B cell (primary cell): ENCODE measurements around the gene BNIP2. TPM values are rescaled to one million over a fixed set of nuclear protein-coding genes. Genes with fewer than 3 reads are reported as not detected.

Source experiments
- ATAC-seq: fragments of 200-7000 bp; cut with Tn5 transposase; one replicate; pipeline ENCODE4 v1.10.0; 2021; ENCODE audit warnings: low read depth, mild to moderate bottlenecking, moderate number of reproducible peaks, moderate library complexity
- CTCF ChIA-PET: fragments of 350-600 bp; sonication (Branson Sonifier 250); formaldehyde crosslinking; loops from one replicate; lab custom pipeline; 2021; ENCODE audit warnings: antibody characterized with exemption, inconsistent platforms; lab: Charles Lee
- POLR2A ChIA-PET: fragments of 350-600 bp; sonication (Branson Sonifier 250); formaldehyde crosslinking; loops from one replicate; lab custom pipeline; 2021; ENCODE audit warnings: antibody characterized with exemption; lab: Charles Lee
- DNase-seq: peaks from one replicate; pipeline ENCODE4 v3.0.0; 2013
- H2AFZ ChIP-seq: 2 replicates; pipeline ENCODE4 v1.6.1; 2012; ENCODE audit warnings: mild to moderate bottlenecking, low read depth, low read length; ENCODE audit not compliant: insufficient read depth, poor library complexity, severe bottlenecking
- H3K27ac ChIP-seq, 2 donors: 1 replicate in 1 of 2; 2 replicates in 1 of 2; pipeline ENCODE4 v1.5.1; 2012 to 2013; ENCODE audit warnings: low read length in 2 of 2, mild to moderate bottlenecking in 2 of 2, moderate library complexity in 1 of 2
- H3K27me3 ChIP-seq, 4 experiments: fragments of 200-600 bp in 1 of 4; sonication (generic) in 1 of 4; replicated peaks in 1 of 4; 1 replicate in 2 of 4; 2 replicates in 2 of 4; pipeline versions ENCODE4 v1.6.1 to v1.7.0; 2013 to 2016; ENCODE audit warnings: low read length in 3 of 4, mild to moderate bottlenecking in 2 of 4, mixed read lengths in 1 of 4, moderate library complexity in 1 of 4; ENCODE audit not compliant: insufficient read depth in 4 of 4, control insufficient read depth in 3 of 4; ENCODE audit errors: control extremely low read depth in 1 of 4
- H3K36me3 ChIP-seq, 2 experiments: replicated peaks in 1 of 2; 1 replicate in 1 of 2; 2 replicates in 1 of 2; pipeline versions ENCODE4 v1.6.1 to v1.7.1; 2013; ENCODE audit warnings: low read length in 1 of 2; ENCODE audit not compliant: insufficient read depth in 2 of 2, control insufficient read depth in 1 of 2; ENCODE audit errors: control extremely low read depth in 1 of 2, extremely low read depth in 1 of 2
- H3K4me1 ChIP-seq, 2 donors: fragments of 200-600 bp in 1 of 2; sonication (generic) in 1 of 2; 1 replicate in 1 of 2; 2 replicates in 1 of 2; pipeline versions ENCODE4 v1.5.1 to v1.6.1; 2013 to 2017; ENCODE audit warnings: low read length in 2 of 2; ENCODE audit not compliant: control insufficient read depth in 2 of 2, insufficient read depth in 2 of 2
- H3K4me2 ChIP-seq: replicated peaks from 2 replicates; pipeline ENCODE3; 2012; ENCODE audit warnings: mild to moderate bottlenecking, low read depth, low read length; ENCODE audit not compliant: poor library complexity, severe bottlenecking
- H3K4me3 ChIP-seq, 5 experiments: fragments of 200-600 bp in 1 of 5; sonication (generic) in 1 of 5; 1 replicate in 3 of 5; 2 replicates in 2 of 5; pipeline versions ENCODE4 v1.5.1 to v1.7.0; 2011 to 2016; ENCODE audit warnings: low read length in 4 of 5, mild to moderate bottlenecking in 4 of 5, low read depth in 2 of 5, control low read depth in 1 of 5, moderate library complexity in 1 of 5; ENCODE audit not compliant: insufficient read depth in 1 of 5; ENCODE audit errors: control extremely low read depth in 1 of 5, extremely low read depth in 1 of 5
- H3K79me2 ChIP-seq: fragments of 200-600 bp; sonication (generic); one replicate; pipeline ENCODE4 v1.6.0; 2016; ENCODE audit warnings: low read length; ENCODE audit not compliant: control insufficient read depth, insufficient read depth
- H3K9ac ChIP-seq: fragments of 200-600 bp; sonication (generic); 2 replicates; pipeline ENCODE4 v1.6.1; 2017; ENCODE audit warnings: mild to moderate bottlenecking, low read length, moderate library complexity
- H3K9me3 ChIP-seq, 3 donors: one replicate each; pipeline versions ENCODE4 v1.6.1 to v1.7.1; 2013; ENCODE audit warnings: low read length in 2 of 3; ENCODE audit not compliant: control insufficient read depth in 2 of 3, insufficient read depth in 1 of 3; ENCODE audit errors: control extremely low read depth in 1 of 3
- H4K20me1 ChIP-seq: 2 replicates; pipeline ENCODE4 v1.6.0; 2012; ENCODE audit warnings: mild to moderate bottlenecking, low read length; ENCODE audit not compliant: insufficient read depth, control insufficient read depth, poor library complexity, severe bottlenecking
- H3K27ac Mint-ChIP-seq: one replicate; pipeline ENCODE4 v1.8.0; 2021; ENCODE audit warnings: mixed read lengths
- H3K27me3 Mint-ChIP-seq: one replicate; pipeline ENCODE4 v1.8.0; 2021; ENCODE audit warnings: mixed read lengths
- H3K4me1 Mint-ChIP-seq: one replicate; pipeline ENCODE4 v1.8.0; 2021; ENCODE audit warnings: mixed read lengths
- H3K4me3 Mint-ChIP-seq: one replicate; pipeline ENCODE4 v1.8.0; 2021; ENCODE audit warnings: mixed read lengths
- H3K9me3 Mint-ChIP-seq: one replicate; pipeline ENCODE4 v1.8.0; 2022; ENCODE audit warnings: mixed read lengths; ENCODE audit not compliant: insufficient read depth
- CTCF ChIP-seq: fragments of 200-600 bp; IDR thresholded peaks from one replicate; pipeline ENCODE4 v1.8.0; 2022; ENCODE audit warnings: antibody characterized with exemption, mild to moderate bottlenecking
- EZH2 ChIP-seq: IDR thresholded peaks from 2 replicates; pipeline ENCODE4 v1.6.1; 2012; ENCODE audit warnings: borderline replicate concordance, low read depth, mild to moderate bottlenecking, moderate library complexity, low read length; ENCODE audit not compliant: insufficient read depth, poor library complexity, severe bottlenecking
- whole genome bisulfite sequencing: methylation state at CpG from one replicate; pipeline ENCODE4 v1.1.5; 2013; ENCODE audit warnings: missing lambda C conversion rate; ENCODE audit not compliant: insufficient coverage; 5-methylcytosine and 5-hydroxymethylcytosine counted together
- intact Hi-C: fragments of 100-400 bp; cut with micrococcal nuclease; formaldehyde crosslinking; loops from one replicate; pipeline ENCODE4 v1.10.0; 2022
- polyA plus RNA-seq: library from polyadenylated mRNA; depleted of rRNA; stranded (reverse); fragments of >200 nt; gene quantifications from 2 replicates; pipeline ENCODE4 v1.2.3, GENCODE V29; 2012
- total RNA-seq, 2 donors: library from RNA; stranded (reverse); fragments of 120-200 nt in 1 of 2; gene quantifications; 1 replicate in 1 of 2; 2 replicates in 1 of 2; pipeline versions ENCODE4 v1.2.3 to v1.2.4, GENCODE V29; 2013 to 2022

The BNIP2 gene
- total and polyA plus RNA-seq, 2 donors (not counting 1 experiment from before 2014, with no cell fraction given) = 21.3 to 91.2 TPM

GRCh38 chr15:59656897-59657634 is 32.1 kb downstream of the BNIP2 start, which contains the start of gene GTF2A2:
Gene GTF2A2 (minus strand): TSS chr15:59657515. CDS start chr15:59652277, 5,238 bp downstream.
- peak within 1 kb of the TSS; percentile 64 to 79 for H3K27ac ChIP-seq
- Mint-ChIP-seq H3K4me3 (no peak within 1 kb of the TSS), H3K9me3 (no peaks in the 10 kb centered on the region), H3K27me3 (no peaks in the 10 kb centered on the region), H3K27ac (peak within 1 kb of the TSS; percentile 86), H3K4me1 (peaks cover 12% of the 10 kb centered on the region)
- POLR2A ChIA-PET = interaction anchor here (0.5 to 0.9 kb wide), 4 partner anchors 32 to 741 kb away, joined by 3 to 5 read pairs (median 4); partner anchors contain the start of gene ANXA2
- WGBS = under 1% methylated on average over 53 of the region's 59 CpGs
- peaks cover 19 to 27% of the 10 kb centered on the region in 2 donors for H3K4me1 ChIP-seq
- H3K36me3 ChIP-seq = peaks cover 19 to 27% of the 10 kb centered on the region in 2 experiments
- peak; percentile 99 for ATAC-seq
- H2AFZ ChIP-seq = peak within 1 kb of the TSS; percentile 82
- CTCF ChIA-PET = interaction anchor here (0.8 to 3.0 kb wide), 7 partner anchors 17 to 128 kb away, joined by 3 to 12 read pairs (median 3); partner anchors contain the start of gene BNIP2
- TF ChIP-seq EZH2 (no peak), CTCF (no peak)
- peak within 1 kb of the TSS; percentile 84 for H3K9ac ChIP-seq
- H4K20me1 ChIP-seq = peaks cover 25% of the 10 kb centered on the region
- H3K4me3 ChIP-seq = peak within 1 kb of the TSS; percentile 74 to 94 (median 92)
- no peaks in the 10 kb centered on the region for H3K27me3 ChIP-seq
- H3K4me2 ChIP-seq = peak within 1 kb of the TSS; percentile 78
- H3K79me2 ChIP-seq = peaks cover 48% of the 10 kb centered on the region
- H3K9me3 ChIP-seq = no peaks in the 10 kb centered on the region
- DNase-seq = peak; percentile 95
- intact Hi-C loops = loop anchor here (1.0 to 10.0 kb wide), 4 partner anchors 29 to 907 kb away; partner anchors contain the start of gene SLTM
